OCI-LY1 (cell line): ENCODE results near the gene PXYLP1.

Experiments
- H2AFZ ChIP-seq: fragments of 200-600 bp; sonication (generic), shearing (Covaris generic); 2 replicates; pipeline ENCODE4 v1.6.0; 2014; ENCODE audit warnings: antibody characterized with exemption, mild to moderate bottlenecking, low read length
- H3F3A ChIP-seq: fragments of 200-600 bp; sonication (generic), shearing (Covaris generic); 2 replicates; pipeline ENCODE4 v1.6.0; 2014; ENCODE audit warnings: mild to moderate bottlenecking, antibody characterized with exemption, low read length, moderate library complexity; ENCODE audit not compliant: insufficient read depth
- H3K27ac ChIP-seq: fragments of 200-600 bp; sonication (generic); 2 replicates; pipeline ENCODE4 v1.5.1; 2014; ENCODE audit warnings: low read length, mixed run types, mild to moderate bottlenecking, low read depth; ENCODE audit not compliant: poor library complexity, severe bottlenecking
- H3K27me3 ChIP-seq: fragments of 200-600 bp; sonication (generic); 2 replicates; pipeline ENCODE4 v1.6.0; 2014; ENCODE audit warnings: antibody characterized with exemption, mild to moderate bottlenecking, low read length, moderate library complexity; ENCODE audit not compliant: insufficient read depth
- H3K36me3 ChIP-seq: fragments of 200-600 bp; sonication (generic); 2 replicates; pipeline ENCODE4 v1.6.1; 2014; ENCODE audit warnings: mild to moderate bottlenecking, antibody characterized with exemption, low read length, moderate library complexity, mixed read lengths; ENCODE audit not compliant: insufficient read depth
- H3K4me1 ChIP-seq: fragments of 200-600 bp; sonication (generic); 2 replicates; pipeline ENCODE4 v1.5.1; 2014; ENCODE audit warnings: mild to moderate bottlenecking, low read length, moderate library complexity; ENCODE audit not compliant: insufficient read depth, severe bottlenecking
- H3K4me2 ChIP-seq: fragments of 200-600 bp; sonication (generic), shearing (Covaris generic); 2 replicates; pipeline ENCODE4 v1.6.1; 2014; ENCODE audit warnings: low read length
- H3K4me3 ChIP-seq: fragments of 200-600 bp; sonication (generic); 2 replicates; pipeline ENCODE4 v1.5.1; 2014; ENCODE audit warnings: low read length, low read depth, mild to moderate bottlenecking, mixed read lengths; ENCODE audit not compliant: poor library complexity, severe bottlenecking
- H3K79me2 ChIP-seq: fragments of 200-600 bp; shearing (Covaris generic); 2 replicates; pipeline ENCODE4 v1.6.1; 2016; ENCODE audit warnings: mixed run types, low read length, mixed read lengths; ENCODE audit not compliant: insufficient read depth
- H3K9ac ChIP-seq: fragments of 200-600 bp; sonication (generic), shearing (Covaris generic); 2 replicates; pipeline ENCODE4 v1.6.1; 2014; ENCODE audit warnings: mild to moderate bottlenecking, low read length, mixed read lengths
- H3K9me2 ChIP-seq: fragments of 200-600 bp; sonication (generic), shearing (Covaris generic); 2 replicates; pipeline ENCODE4 v1.6.1; 2014; ENCODE audit warnings: low read depth, mild to moderate bottlenecking, low read length, mixed read lengths
- H3K9me3 ChIP-seq: fragments of 200-600 bp; shearing (Covaris generic); 2 replicates; pipeline ENCODE4 v1.6.1; 2014; ENCODE audit warnings: low read length, mixed read lengths
- H4K20me1 ChIP-seq: fragments of 200-600 bp; sonication (generic), shearing (Covaris generic); 2 replicates; pipeline ENCODE4 v1.6.0; 2016; ENCODE audit warnings: mild to moderate bottlenecking, low read length; ENCODE audit not compliant: insufficient read depth
- EZH2 ChIP-seq: fragments of 200-600 bp; sonication (generic), shearing (Covaris generic); IDR thresholded peaks from 2 replicates; pipeline ENCODE4 v1.8.0; 2017; ENCODE audit warnings: borderline replicate concordance, mixed run types, mild to moderate bottlenecking, antibody characterized with exemption, low read length, moderate library complexity, mixed read lengths
- TF ChIP-seq, protein P1 (sequence below): fragments of 200-600 bp; sonication (generic), shearing (Covaris generic); IDR thresholded peaks from 2 replicates; pipeline ENCODE4 v1.5.1; 2017; ENCODE audit warnings: mild to moderate bottlenecking, antibody characterized with exemption, low read length, moderate library complexity, mixed read lengths

The PXYLP1 gene, protein sequence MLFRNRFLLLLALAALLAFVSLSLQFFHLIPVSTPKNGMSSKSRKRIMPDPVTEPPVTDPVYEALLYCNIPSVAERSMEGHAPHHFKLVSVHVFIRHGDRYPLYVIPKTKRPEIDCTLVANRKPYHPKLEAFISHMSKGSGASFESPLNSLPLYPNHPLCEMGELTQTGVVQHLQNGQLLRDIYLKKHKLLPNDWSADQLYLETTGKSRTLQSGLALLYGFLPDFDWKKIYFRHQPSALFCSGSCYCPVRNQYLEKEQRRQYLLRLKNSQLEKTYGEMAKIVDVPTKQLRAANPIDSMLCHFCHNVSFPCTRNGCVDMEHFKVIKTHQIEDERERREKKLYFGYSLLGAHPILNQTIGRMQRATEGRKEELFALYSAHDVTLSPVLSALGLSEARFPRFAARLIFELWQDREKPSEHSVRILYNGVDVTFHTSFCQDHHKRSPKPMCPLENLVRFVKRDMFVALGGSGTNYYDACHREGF

DNA sequence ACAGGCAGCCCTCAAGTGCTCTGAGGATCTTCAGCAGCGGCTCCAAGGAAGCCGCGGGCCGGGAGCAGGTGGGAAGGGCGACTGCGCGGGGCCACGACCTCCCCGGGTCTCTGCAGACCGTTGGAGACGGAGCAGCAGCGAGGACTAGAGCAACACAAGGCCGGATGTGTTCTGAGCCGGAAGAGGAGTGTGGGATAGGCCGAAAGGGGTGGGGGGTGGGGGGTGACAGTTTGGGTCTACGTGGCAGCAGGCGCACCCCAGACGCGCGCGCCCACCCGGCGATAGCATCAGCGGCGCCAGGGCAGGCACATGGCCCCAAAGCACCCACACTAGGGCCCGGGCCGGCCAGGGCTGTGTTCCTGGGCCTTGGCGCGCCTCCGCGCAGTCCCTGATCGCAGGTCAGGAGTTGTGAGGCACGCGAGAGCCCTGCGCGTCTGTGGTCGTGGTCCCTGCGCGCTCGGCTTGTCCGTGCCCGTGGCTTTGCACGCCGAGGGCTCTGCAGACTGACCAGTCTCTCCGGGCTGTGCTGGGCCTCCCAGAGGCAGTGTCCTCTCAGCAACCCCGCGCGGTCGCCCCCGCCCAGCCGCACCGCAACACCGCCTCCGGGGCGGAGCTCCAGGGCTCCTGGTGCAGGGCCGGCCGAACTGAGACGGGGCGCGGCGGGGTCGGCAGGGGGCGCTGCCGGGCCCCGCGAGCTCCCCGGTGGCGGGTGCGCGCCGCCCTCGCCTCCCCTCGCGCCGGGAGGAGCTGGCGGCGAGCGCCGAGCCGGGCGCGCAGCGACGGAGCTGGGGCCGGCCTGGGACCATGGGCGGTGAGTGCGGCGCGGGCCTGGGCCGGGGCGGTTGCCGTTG is at the start of gene PXYLP1:
Gene PXYLP1, plus strand, starts transcription at position 725 of the 851 bp plus-strand sequence. CDS start 28,351 bp downstream, outside the sequence.
- peak within 1 kb of the TSS; percentile 76 for H3K4me3 ChIP-seq
- H3K79me2 ChIP-seq, result no peaks in the 10 kb centered on the region
- no peaks in the 10 kb centered on the region for H3F3A ChIP-seq
- no peaks in the 10 kb centered on the region; the same call in 1 of the 2 replicates for H3K27me3 ChIP-seq
- no peak within 1 kb of the TSS for H3K27ac ChIP-seq
- H3K9me3 ChIP-seq, result no peaks in the 10 kb centered on the region
- no peaks in the 10 kb centered on the region for H3K9me2 ChIP-seq
- peak within 1 kb of the TSS; percentile 89 for H3K4me2 ChIP-seq
- H2AFZ ChIP-seq, result peak within 1 kb of the TSS; percentile 87
- no peaks in the 10 kb centered on the region for H4K20me1 ChIP-seq
- H3K9ac ChIP-seq, result peak within 1 kb of the TSS; percentile 79
- no peaks in the 10 kb centered on the region for H3K36me3 ChIP-seq
- TF ChIP-seq EZH2, result no peak
- TF ChIP-seq, protein P1, sequence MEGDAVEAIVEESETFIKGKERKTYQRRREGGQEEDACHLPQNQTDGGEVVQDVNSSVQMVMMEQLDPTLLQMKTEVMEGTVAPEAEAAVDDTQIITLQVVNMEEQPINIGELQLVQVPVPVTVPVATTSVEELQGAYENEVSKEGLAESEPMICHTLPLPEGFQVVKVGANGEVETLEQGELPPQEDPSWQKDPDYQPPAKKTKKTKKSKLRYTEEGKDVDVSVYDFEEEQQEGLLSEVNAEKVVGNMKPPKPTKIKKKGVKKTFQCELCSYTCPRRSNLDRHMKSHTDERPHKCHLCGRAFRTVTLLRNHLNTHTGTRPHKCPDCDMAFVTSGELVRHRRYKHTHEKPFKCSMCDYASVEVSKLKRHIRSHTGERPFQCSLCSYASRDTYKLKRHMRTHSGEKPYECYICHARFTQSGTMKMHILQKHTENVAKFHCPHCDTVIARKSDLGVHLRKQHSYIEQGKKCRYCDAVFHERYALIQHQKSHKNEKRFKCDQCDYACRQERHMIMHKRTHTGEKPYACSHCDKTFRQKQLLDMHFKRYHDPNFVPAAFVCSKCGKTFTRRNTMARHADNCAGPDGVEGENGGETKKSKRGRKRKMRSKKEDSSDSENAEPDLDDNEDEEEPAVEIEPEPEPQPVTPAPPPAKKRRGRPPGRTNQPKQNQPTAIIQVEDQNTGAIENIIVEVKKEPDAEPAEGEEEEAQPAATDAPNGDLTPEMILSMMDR, result peak; percentile 47
- peaks cover 15% of the 10 kb centered on the region for H3K4me1 ChIP-seq

DNA sequence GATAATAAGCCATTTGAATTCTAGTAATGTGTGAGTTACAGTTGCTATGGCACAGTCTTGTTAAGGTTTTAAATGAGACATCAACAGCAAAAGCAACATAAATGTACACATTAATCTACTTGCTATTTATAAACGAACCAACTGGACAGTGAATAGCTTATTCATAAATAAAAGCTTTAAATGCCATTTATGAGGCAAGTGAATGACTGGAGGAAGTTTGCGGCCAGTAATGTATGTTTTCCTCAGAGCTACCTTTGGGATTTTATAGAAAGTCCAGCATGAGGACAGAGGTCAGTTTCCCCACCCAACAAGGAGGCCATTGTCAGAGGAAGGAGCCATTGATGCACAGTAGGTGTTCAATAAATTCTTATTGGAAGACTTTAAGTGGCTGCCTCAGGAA is 48.0 kb upstream of the PXYLP1 start:
- TF ChIP-seq, protein P1, result no peak
- no peak for TF ChIP-seq EZH2
- H3K27me3 ChIP-seq, result peaks cover 8% of the 10 kb centered on the region; the same call in 1 of the 2 replicates
- H3K9me3 ChIP-seq, result no peaks in the 10 kb centered on the region
- no peak overlapping the region for H2AFZ ChIP-seq
- no peaks in the 10 kb centered on the region for H4K20me1 ChIP-seq
- H3K4me1 ChIP-seq, result no peaks in the 10 kb centered on the region
- no peak overlapping the region for H3K27ac ChIP-seq
- H3K4me2 ChIP-seq, result no peak overlapping the region
- H3F3A ChIP-seq, result no peaks in the 10 kb centered on the region
- no peaks in the 10 kb centered on the region for H3K79me2 ChIP-seq
- H3K9ac ChIP-seq, result no peak overlapping the region
- H3K36me3 ChIP-seq, result no peaks in the 10 kb centered on the region
- no peak overlapping the region for H3K4me3 ChIP-seq
- no peaks in the 10 kb centered on the region for H3K9me2 ChIP-seq

DNA sequence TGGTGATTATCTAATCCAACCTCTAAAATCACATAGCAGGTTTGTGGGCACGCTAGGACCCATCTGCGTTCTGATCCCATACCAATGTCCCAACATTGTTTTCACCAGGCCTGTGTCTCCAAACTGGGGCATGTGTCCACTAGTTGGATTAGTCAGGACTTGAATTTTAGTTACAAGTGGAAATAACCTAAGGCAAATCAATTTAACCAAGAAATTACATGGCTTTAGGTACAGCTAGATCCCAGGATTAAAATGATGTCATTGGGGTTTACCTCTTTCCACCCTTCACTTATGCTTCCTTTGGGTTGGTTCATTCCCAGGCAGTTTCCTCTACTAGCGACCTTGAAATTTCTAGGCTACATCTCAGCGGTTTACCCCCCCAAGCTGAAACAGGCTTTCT is 47.2 kb upstream of the PXYLP1 start:
- no peaks in the 10 kb centered on the region for H3K9me2 ChIP-seq
- H3K9ac ChIP-seq, result no peak overlapping the region
- H3K4me1 ChIP-seq, result no peaks in the 10 kb centered on the region
- no peaks in the 10 kb centered on the region for H3K9me3 ChIP-seq
- no peaks in the 10 kb centered on the region for H3F3A ChIP-seq
- no peaks in the 10 kb centered on the region for H3K36me3 ChIP-seq
- TF ChIP-seq, protein P1, result no peak
- TF ChIP-seq EZH2, result no peak
- no peaks in the 10 kb centered on the region for H3K79me2 ChIP-seq
- H4K20me1 ChIP-seq, result no peaks in the 10 kb centered on the region
- H3K27ac ChIP-seq, result no peak overlapping the region
- no peak overlapping the region for H2AFZ ChIP-seq
- H3K4me3 ChIP-seq, result no peak overlapping the region
- H3K4me2 ChIP-seq, result no peak overlapping the region
- peaks cover 8% of the 10 kb centered on the region; the same call in 1 of the 2 replicates for H3K27me3 ChIP-seq
